Measurements from ENCODE around the gene TMEM131. TPM values are rescaled to one million over a fixed set of nuclear protein-coding genes. Genes with fewer than 3 reads are reported as not detected.

TMEM131 gene
- total RNA-seq, 1 donor from 2014 or later = 14.7 TPM

GRCh38 chr2:97732436-97733340 is 263.1 kb downstream of the TMEM131 start:
- no peak for ATAC-seq
- no peak for DNase-seq (ENCODE audit: low spot score)

DNA sequence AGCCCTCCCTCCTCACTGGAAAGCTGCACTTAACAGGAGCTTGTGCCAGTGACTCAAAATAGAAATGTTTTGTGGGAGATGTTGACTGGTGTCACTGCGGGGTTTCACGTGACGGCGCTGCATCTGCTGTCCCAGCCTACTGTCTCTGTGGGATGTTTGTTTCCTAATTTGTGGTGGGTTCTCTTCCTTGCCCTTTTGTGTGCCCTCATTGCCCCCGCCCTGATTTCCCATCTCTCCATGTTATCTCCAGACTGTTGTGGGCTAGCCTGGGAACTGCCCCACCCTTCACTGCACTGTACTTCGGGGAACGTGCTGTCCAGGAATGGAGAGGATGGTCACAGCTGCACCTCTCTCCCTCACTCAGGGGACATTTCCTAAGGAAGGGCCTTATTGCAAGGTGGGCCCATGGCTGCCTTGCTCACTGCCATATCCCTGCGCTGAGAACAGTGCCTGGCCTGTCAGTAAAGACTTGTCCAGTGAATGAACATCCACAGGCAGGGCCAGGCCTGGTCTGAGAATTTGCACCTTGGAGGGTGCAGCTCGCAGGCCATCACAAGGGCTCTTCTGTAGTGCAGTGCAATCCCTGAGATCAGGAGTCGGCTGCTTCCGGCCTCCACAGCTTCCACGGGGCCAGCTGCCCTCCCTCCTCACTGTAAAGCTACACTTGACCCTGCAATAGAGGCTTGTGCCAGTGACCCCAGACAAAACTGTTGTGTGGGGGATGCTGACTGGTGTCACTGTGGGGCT is 264.3 kb downstream of the TMEM131 start:
- no peak for DNase-seq (ENCODE audit: low spot score)

GRCh38 chr2:97730245-97730644 is 265.5 kb downstream of the TMEM131 start:
- DNase-seq (ENCODE audit: low spot score) (no peak), ATAC-seq (no peak)

More for the DNA sequence above, 264.3 kb downstream of the TMEM131 start:
- no peak for ATAC-seq

DNA sequence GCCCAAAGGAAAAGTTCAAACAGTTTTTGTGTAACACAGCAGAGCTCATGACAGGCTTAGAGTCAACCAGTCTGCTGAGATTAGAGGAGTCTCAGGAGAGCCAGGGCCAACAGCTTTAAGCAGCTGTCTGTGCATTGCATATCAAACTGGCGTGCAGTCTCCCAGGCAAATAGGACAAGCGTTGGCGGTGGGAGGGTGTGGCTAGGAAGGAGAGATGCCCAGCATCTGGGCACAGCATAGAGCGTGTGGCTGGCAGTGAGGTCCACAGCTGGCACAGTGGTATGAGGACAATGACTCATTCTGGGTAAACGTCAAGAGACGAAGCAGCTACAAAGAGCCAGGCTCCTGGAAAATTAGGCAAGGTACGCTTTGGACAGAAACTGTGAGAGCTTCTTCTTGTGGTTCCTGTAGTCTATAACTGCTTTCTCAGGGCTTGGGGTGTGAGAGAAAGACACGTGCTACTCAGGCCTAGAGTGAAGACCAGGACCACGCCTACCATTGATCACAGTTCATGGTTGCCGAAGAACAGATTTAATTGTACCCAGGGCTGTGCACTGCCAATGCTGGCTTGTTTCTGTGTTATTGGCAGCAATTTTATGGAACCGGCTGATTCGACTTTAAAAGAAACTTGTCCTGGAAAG is 267.5 kb downstream of the TMEM131 start:
- DNase-seq (ENCODE audit: low spot score) (no peak), ATAC-seq (no peak)

- no peak for DNase-seq (ENCODE audit: low spot score)
These were observed 268.5 kb downstream of the TMEM131 start for GRCh38 chr2:97727296-97727695.

DNA sequence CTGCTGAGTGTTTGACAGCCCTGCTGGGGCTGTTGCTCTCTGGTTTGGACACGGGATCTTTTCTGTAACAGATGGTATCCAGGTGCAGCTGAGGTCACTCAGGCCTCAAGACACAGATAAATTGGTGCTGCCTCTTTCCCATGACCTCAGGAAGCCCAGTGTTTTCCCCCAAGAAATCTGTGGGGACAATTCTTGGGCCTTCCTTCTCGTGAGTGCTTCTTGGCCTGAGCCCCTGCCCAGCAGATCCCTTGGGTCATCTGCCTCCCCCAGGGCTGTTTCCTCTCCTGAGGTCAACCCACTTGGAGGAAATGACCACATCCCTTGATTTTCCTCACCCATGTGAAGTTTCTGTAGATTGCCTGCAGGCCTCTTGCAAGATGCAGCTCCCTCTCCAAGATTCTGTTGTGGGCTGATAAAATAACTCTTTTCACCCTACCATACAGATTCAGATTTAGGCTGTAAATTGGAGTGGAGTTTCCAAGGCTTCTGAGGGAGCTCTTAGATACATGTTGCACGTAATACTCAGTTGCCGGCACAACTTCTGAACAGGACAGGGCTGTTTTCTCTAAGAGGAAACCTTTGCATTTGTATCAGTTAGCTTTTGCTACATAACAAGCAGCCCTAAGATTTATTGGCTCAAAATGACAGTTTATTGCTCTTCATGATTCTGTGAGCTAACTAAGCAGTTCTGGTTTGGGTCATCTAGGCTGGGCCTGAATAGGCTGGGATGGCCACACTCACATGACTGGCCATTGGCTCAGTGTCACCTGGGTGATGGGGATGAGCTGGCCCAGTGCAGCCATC is 269.3 kb downstream of the TMEM131 start:
- no peak for ATAC-seq
- no peak for DNase-seq (ENCODE audit: low spot score)

More at GRCh38 chr2:97727296-97727695, 268.5 kb downstream of the TMEM131 start:
- no peak for ATAC-seq

DNA sequence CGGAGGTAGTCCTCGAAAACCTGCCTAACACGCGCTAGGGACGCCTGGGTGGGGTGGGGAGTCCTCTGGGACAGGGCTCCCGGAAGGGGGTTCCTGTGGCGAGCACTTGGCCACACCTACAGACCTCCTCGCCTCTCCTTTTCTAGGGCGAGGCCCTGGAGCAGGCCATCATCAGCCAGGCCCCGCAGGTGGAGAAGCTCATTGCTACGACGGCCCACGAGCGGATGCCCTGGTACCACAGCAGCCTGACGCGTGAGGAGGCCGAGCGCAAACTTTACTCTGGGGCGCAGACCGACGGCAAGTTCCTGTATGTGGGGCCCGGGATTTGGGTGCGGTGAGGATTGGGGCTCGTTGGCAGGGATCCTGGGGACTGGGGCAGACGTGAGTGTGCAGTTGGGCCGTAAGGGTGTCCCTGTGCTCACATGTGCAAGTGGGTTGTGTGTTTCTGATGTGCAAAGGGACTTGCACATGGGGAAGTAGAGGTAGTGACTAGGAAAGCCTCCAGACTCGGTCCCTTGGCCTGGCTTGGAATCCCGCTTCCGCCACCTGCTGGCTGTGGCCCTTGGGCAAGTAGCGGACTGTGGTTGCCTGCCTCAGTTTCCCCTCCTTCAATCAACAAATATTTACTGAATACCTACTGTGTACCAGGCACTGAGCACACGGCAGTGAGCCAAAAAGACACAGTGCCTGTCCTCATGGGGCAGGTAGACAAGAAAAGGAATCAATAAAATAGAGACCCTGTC is 270.6 kb downstream of the TMEM131 start:
- no peak for DNase-seq (ENCODE audit: low spot score)

DNA sequence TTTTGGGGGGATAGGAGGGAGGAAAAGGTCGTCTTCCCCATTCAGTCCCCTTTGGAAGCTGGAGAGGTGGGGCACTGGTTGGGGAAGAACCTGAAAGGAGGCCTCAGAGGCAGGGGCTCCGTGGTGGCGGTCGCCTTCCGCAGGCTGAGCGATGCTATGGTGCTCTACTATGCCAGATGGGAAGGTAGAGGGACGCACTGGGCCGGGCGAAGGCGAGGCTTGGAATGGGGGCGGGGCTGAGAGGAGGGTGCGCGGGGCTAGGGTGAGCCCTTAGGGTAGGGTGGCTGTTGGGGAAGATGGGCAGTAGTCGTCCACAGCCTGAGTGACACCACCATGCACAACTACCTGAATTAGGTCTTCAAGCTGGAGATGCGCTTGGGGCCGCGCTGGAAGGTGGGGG is 271.2 kb downstream of the TMEM131 start:
- ATAC-seq (no peak), DNase-seq (ENCODE audit: low spot score) (no peak)

More for the DNA sequence above, 270.6 kb downstream of the TMEM131 start:
- no peak for ATAC-seq

DNA sequence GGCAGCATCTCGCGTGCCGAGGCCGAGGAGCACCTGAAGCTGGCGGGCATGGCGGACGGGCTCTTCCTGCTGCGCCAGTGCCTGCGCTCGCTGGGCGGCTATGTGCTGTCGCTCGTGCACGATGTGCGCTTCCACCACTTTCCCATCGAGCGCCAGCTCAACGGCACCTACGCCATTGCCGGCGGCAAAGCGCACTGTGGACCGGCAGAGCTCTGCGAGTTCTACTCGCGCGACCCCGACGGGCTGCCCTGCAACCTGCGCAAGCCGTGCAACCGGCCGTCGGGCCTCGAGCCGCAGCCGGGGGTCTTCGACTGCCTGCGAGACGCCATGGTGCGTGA is 271.7 kb downstream of the TMEM131 start:
- DNase-seq (ENCODE audit: low spot score) = no peak

DNA sequence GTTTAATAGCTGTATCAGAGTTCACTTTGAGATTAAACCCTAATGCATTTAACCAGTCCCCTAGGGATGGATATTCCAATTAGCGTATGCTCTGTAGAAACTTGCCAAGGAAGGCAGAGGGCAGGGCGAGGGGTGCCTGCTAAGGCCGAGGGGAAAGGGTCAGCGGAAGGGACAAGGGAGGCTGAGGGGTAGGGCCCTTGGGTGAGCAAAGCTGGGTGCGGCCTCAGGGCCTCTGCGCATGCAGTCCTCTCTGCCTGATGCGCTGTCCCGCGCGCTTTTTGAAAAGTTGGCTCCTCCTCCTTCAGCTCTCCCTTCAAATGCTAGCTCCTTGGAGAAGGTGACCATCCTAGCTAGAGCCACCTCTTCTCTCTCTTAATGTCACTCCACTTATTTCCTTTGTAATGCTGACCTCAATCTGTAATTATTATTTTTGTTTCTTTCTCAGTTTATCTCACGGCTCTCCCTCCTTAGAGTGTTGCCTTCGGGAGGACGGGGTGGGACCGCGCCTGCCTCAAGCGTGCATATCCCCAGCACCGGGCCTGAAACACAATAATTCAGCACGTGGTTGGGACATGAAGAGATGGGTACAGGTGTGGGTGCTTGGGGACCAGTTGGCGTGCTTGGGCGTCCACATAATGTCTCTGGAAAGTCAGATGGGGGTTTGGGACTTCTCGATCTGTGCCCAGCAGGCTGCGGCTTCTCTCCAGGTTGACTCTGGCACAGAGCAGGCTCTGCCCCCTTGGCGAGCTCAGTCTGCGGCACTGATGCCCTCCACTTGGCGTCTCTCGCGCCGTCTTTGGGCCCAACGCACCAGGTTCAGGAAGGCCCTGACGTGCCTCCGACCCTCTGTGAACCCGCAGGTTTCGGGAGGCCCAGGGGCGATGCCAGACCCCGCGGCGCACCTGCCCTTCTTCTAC is 272.3 kb downstream of the TMEM131 start:
- DNase-seq (ENCODE audit: low spot score) = no peak
- no peak for ATAC-seq

More for the DNA sequence above, 271.7 kb downstream of the TMEM131 start:
- ATAC-seq = no peak

DNA sequence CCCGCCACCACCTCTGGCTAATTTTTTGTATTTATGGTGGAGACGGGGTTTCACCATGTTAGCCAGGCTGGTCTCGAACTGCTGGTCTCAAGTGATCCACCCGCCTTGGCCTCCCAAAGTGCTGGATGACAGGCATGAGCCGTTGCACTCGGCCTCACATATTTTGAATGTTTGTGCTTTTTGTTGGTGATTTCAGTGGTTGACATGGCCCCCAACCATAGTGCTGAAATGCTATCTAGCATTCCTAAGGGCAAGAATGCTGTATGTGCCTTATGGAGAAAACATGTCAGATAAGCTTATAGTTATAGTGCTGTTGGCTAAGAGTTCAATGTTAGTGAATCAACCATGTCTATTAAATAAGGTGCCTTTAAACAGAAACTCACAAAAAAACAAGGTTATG is 273.5 kb downstream of the TMEM131 start:
- no peak for ATAC-seq
- DNase-seq (ENCODE audit: low spot score) = no peak

DNA sequence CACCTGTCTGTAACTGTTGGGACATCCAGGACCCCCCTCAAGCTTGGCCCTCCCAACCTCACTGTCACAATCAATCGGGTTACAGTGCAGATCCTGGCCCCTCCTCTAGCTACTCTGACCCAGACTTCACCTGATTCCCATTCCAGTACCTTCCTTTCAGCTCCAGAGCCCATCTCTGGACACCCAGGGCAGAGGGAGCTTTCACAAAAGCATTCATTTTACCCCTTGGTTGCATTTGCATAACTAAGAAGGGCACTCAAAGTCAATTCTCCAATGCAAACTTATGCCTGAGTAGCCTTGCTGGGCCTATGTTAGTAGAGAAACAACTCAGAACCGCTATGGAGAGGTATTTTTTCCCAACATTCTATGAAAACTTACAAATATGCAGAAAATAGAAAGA is 275.0 kb downstream of the TMEM131 start:
- no peak for ATAC-seq
- DNase-seq (ENCODE audit: low spot score) = no peak

DNA sequence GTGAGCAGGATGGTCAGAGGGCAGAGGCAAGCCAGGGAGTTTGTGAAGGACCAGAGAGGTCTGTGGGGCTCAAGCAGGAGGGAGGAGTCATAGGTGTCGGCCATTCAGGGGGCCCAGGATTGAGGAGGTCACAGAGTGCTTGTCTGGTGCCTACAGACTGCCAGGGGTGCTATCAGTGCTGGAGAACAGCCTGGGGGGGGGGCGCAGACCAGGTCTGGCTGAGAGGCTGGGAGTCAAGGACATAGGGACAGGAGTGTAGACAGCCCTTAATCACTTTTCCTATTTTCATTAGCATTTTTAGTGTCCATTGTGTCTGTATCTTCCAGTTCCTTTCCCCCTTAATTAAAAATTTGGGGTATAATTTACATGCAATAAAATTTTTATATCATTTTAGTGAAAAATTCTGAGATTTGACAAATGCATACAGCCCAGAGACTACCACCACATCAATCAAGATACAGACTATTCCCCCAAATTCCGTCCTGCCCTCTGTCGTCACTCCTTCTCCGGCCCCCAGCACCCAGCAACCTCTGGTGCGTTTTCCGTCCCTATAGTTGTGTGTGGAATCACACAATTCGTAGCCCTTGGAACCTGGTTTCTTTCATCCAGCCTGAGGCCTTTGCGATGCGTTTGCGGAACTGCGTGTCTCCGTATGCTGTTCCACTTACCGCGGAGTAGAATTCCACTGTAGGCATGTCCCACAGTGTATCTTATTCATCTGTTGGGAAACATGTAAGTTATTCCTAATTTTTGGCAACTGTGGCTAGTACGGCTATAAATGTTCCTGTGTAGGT is 276.2 kb downstream of the TMEM131 start:
- ATAC-seq (no peak), DNase-seq (ENCODE audit: low spot score) (no peak)

DNA sequence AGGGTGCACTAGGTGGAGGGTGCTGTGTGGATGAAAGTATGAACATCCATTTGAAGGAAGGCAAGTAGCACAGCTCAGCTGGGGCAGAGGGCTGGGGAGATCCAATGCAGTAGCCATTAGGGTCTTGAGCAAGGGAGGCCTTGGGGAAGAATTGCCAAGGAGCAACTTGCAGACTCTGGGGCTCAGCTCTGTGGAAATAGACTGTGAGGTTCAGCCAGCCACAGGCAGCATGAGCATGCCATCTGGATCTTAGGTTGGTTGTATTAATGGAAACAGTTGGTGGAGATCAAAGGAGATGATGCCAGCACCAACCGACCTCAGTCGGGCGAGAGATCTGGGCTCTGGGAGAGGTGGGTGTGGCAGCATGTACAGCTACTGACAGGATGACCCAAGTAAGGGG is 276.8 kb downstream of the TMEM131 start:
- DNase-seq (ENCODE audit: low spot score) (no peak), ATAC-seq (no peak)

DNA sequence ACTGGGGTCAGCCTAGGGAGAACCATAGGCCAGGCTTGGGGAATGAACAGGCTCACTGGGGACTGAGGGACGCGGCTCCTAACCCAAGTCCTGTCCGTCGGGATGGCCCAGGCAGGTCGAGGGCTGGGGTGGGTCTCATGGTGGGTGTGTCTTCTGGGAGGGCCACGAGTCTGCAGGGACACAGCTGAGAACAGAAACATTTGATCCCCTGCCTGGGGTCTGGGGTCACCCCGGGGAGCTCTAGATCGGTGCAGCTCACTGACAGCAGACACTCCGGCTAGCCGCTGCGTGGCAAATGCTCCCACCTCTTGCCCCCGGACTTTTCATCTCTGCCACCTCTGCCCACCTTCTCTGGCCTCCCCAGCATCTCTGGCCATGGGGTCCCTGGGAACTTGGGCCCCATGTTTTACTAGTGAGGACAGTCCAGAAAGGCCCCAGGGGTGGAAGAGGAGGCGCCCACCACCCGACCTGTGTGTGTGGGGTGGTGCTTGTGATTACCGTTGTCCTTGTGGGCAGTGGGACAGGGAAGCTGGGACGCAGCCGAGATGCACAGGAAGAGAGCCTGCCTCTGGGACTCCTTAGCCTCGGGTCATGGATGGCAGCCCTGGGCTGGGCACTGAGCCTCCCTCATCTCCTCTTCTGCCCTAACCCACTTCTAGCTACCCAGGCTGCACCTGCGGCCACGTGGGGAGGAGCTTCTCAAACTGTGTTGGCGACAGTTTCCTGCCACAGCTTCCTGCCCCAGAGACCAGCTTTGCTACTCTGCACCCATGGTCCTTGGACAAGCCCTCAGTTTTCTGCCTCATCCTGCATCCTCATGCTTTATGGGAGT is 277.5 kb downstream of the TMEM131 start:
- ATAC-seq = no peak
- DNase-seq (ENCODE audit: low spot score) = no peak

GRCh38 chr2:97717613-97717995 is 278.1 kb downstream of the TMEM131 start:
- no peak for ATAC-seq
- no peak for DNase-seq (ENCODE audit: low spot score)
